Mesodermal cell (in vitro differentiated cells): ENCODE results near the gene NUTM2G.
"Not testable (repeated sequence)": the region's sequence is repeated elsewhere in the genome, so short reads cannot be mapped to it uniquely, and the experiment has no call there.

Experiments used
- H3K27ac ChIP-seq: 2 replicates; pipeline ENCODE4 v1.7.0; 2013; ENCODE audit warnings: mild to moderate bottlenecking, low read depth, low read length, moderate library complexity; ENCODE audit not compliant: severe bottlenecking
- H3K36me3 ChIP-seq: 2 replicates; pipeline ENCODE4 v1.7.1; 2013; ENCODE audit warnings: mild to moderate bottlenecking, low read length, moderate library complexity; ENCODE audit not compliant: control insufficient read depth, insufficient read depth
- H3K4me1 ChIP-seq: one replicate; pipeline ENCODE4 v1.7.1; 2013; ENCODE audit warnings: mild to moderate bottlenecking, low read length; ENCODE audit not compliant: insufficient read depth, control insufficient read depth, poor library complexity, severe bottlenecking
- H3K4me3 ChIP-seq: 2 replicates; pipeline ENCODE4 v1.7.0; 2013; ENCODE audit warnings: low read length, control low read depth, mild to moderate bottlenecking; ENCODE audit not compliant: insufficient read depth, poor library complexity, severe bottlenecking; ENCODE audit errors: extremely low read depth
- H3K9me3 ChIP-seq: 2 replicates; pipeline ENCODE4 v1.7.1; 2013; ENCODE audit warnings: mild to moderate bottlenecking, low read length, moderate library complexity; ENCODE audit not compliant: control insufficient read depth
- WGBS, 2 experiments: methylation state at CpG; one replicate each; pipeline ENCODE4 v1.1.5; 2013; ENCODE audit warnings: missing lambda C conversion rate in 2 of 2; ENCODE audit not compliant: insufficient coverage in 2 of 2; 5-methylcytosine and 5-hydroxymethylcytosine counted together

NUTM2G gene

GRCh38 chr9:96941628-96942027 is 13.0 kb downstream of the NUTM2G start:
- H3K27ac ChIP-seq, H3K4me3 ChIP-seq, H3K36me3 ChIP-seq, H3K9me3 ChIP-seq, H3K4me1 ChIP-seq: not testable (repeated sequence)
- no CpG with 5 or more reads among the region's 8 CpGs for WGBS, 2 experiments

- not testable (repeated sequence) for H3K4me3 ChIP-seq, H3K4me1 ChIP-seq, H3K36me3 ChIP-seq, H3K27ac ChIP-seq, H3K9me3 ChIP-seq
- WGBS, 2 experiments: no CpG with 5 or more reads among the region's 4 CpGs
These were observed 13.5 kb downstream of the NUTM2G start for GRCh38 chr9:96942181-96942580.

- WGBS, 2 experiments: no CpG with 5 or more reads among the region's 1 CpG
- H3K4me1 ChIP-seq, H3K9me3 ChIP-seq, H3K27ac ChIP-seq, H3K36me3 ChIP-seq, H3K4me3 ChIP-seq: not testable (repeated sequence)
These were observed 20.7 kb downstream of the NUTM2G start for GRCh38 chr9:96949346-96949745.

DNA sequence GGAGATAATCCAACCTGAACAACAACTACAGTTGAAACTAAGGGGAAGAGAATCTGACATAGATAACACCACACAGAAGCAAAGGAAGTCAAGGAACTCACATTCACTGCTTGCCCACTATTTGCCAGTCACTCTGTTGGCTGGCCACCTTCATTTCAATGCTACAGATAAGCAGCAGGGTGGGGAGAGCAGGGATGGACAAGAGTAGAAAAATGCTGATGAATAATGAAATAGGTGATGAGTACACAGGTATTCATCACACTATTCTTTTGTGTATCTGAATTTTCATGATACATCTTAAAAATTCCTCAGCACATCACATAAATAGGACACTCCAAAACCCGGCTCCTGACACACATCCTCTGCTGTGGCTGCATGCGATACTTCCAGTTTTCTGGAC is 21.9 kb downstream of the NUTM2G start:
- H3K4me3 ChIP-seq, H3K9me3 ChIP-seq, H3K4me1 ChIP-seq, H3K27ac ChIP-seq: not testable (repeated sequence)
- no CpG with 5 or more reads among the region's 2 CpGs for WGBS, 2 experiments
- peaks cover 12% of the 10 kb centered on the region for H3K36me3 ChIP-seq

DNA sequence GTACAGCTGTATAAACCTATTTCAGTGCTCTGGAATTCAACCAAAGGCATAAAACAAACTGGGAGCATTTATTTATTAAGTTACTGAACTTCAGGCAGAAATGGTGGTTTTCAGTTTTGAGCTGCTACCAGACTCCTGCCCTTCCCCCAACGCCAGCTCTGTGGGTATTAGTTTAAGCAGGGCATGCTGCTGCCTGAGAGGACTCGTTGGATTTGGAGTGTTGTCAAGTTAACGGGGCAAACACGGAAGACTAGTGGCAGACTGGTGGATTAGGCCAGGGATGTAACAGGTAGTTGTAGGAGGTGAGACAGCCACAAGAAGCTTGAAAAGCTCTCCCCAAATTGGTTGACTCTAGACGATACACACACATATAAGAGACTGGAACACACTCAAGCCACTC is 38.9 kb downstream of the NUTM2G start:
- whole genome bisulfite sequencing, 2 experiments: 81 to 86% methylated on average over 1 to 4 of the region's 5 CpGs
- not testable (repeated sequence) for H3K9me3 ChIP-seq, H3K4me3 ChIP-seq, H3K36me3 ChIP-seq, H3K4me1 ChIP-seq, H3K27ac ChIP-seq

DNA sequence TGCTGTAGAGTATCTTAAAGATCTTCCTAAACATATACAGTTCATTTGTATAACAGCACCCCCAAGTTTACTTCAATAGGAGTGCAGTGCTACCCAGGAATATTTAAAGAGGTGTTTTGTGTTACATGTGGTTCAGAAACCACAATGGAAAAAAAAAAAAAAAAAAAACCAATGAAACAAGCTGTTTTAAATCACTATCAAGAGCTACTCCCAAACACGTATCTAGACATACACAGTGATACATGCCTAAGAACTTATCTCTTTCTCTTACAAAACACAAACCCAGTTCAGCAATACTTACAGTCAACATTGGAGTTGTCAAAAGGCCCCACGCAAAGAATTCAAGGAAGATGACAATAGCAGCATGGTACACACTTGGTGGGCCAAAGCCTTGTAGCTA is 43.9 kb downstream of the NUTM2G start:
- not testable (repeated sequence) for H3K4me1 ChIP-seq, H3K27ac ChIP-seq, H3K36me3 ChIP-seq, H3K9me3 ChIP-seq, H3K4me3 ChIP-seq
- WGBS, 2 experiments: 100% methylated on average over 1 of the region's 2 CpGs; no CpG with 5 or more reads in 1 of the 2 experiments

GRCh38 chr9:96974037-96974436 is 45.4 kb downstream of the NUTM2G start:
- WGBS, 2 experiments: no CpG with 5 or more reads among the region's 3 CpGs

GRCh38 chr9:96983496-96984122 is 55.0 kb downstream of the NUTM2G start:
- 83 to 100% methylated on average over 1 of the region's 7 CpGs for WGBS, 2 experiments

More at GRCh38 chr9:96974037-96974436, 45.4 kb downstream of the NUTM2G start:
- not testable (repeated sequence) for H3K4me3 ChIP-seq, H3K36me3 ChIP-seq, H3K27ac ChIP-seq, H3K9me3 ChIP-seq, H3K4me1 ChIP-seq

DNA sequence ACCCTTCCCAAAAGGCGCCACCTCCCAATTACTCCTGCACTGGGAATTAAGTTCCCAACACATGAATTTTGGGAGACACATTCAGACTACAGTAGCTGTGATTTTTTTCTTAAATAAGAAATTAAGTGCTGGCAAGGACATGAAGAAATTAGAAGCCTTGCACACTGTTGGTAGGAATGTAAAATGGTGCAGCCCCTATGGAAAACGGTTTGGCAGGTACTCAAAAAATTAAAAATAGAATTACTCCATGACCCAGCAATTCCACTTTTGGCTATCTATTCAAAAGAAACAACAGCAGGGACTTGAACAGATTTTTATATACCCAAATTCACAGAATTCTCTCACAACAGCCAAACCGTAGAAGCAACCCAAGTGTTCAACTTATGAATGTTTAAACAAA is 55.5 kb downstream of the NUTM2G start:
- not testable (repeated sequence) for H3K27ac ChIP-seq, H3K36me3 ChIP-seq, H3K9me3 ChIP-seq, H3K4me3 ChIP-seq, H3K4me1 ChIP-seq
- no CpG with 5 or more reads among the region's 3 CpGs for WGBS, 2 experiments

More at GRCh38 chr9:96983496-96984122, 55.0 kb downstream of the NUTM2G start:
- not testable (repeated sequence) for H3K9me3 ChIP-seq, H3K36me3 ChIP-seq, H3K4me3 ChIP-seq, H3K27ac ChIP-seq, H3K4me1 ChIP-seq

- not testable (repeated sequence) for H3K9me3 ChIP-seq, H3K4me3 ChIP-seq, H3K36me3 ChIP-seq, H3K27ac ChIP-seq, H3K4me1 ChIP-seq
- WGBS, 2 experiments: 100% methylated on average over 2 of the region's 2 CpGs; no CpG with 5 or more reads in 1 of the 2 experiments
These were observed 56.2 kb downstream of the NUTM2G start for GRCh38 chr9:96984887-96985286.
